Large intestine (tissue), 3 donors: ENCODE data around the gene FAM174C. TPM values are rescaled to one million over a fixed set of nuclear protein-coding genes. Genes with fewer than 3 reads are reported as not detected.

Source experiments
- DNase-seq, 2 donors: peaks; one replicate each; pipeline versions ENCODE4 v3.0.0 to v3.0.0-alpha.2; 2013
- H3K27ac ChIP-seq: one replicate; pipeline ENCODE4 v1.5.1; 2013; ENCODE audit warnings: low read length
- H3K27me3 ChIP-seq: 2 replicates; pipeline ENCODE4 v1.6.1; 2013; ENCODE audit warnings: low read length; ENCODE audit not compliant: control insufficient read depth, insufficient read depth
- H3K36me3 ChIP-seq: 2 replicates; pipeline ENCODE4 v1.6.1; 2013; ENCODE audit warnings: low read length; ENCODE audit not compliant: control insufficient read depth, insufficient read depth
- H3K4me1 ChIP-seq: one replicate; pipeline ENCODE4 v1.6.1; 2013; ENCODE audit warnings: low read length; ENCODE audit not compliant: control insufficient read depth, insufficient read depth
- H3K4me3 ChIP-seq: one replicate; pipeline ENCODE4 v1.5.1; 2013; ENCODE audit warnings: low read length
- H3K9me3 ChIP-seq: one replicate; pipeline ENCODE4 v1.6.1; 2013; ENCODE audit warnings: mild to moderate bottlenecking, low read depth, low read length, moderate library complexity; ENCODE audit not compliant: control insufficient read depth
- WGBS: methylation state at CpG from one replicate; pipeline ENCODE4 v1.1.5; 2013; ENCODE audit warnings: low lambda C conversion rate; ENCODE audit not compliant: insufficient coverage; 5-methylcytosine and 5-hydroxymethylcytosine counted together
- polyA plus RNA-seq: library from polyadenylated mRNA; unstranded; fragments of 120-200 nt; gene quantifications from one replicate; pipeline ENCODE4 v1.2.1, GENCODE V29; 2013

Gene FAM174C
- polyA plus RNA-seq, 1 donor: 37.4 TPM

- DNase-seq: no peak
- WGBS: no CpG with 5 or more reads among the region's 41 CpGs
- Histone ChIP-seq H3K4me3 (no peak overlapping the region), H3K27ac (no peak overlapping the region), H3K27me3 (peaks cover 10% of the 10 kb centered on the region), H3K36me3 (no peaks in the 10 kb centered on the region), H3K4me1 (peaks cover 53% of the 10 kb centered on the region), H3K9me3 (no peaks in the 10 kb centered on the region)
These were observed 13.7 kb downstream of the FAM174C start for GRCh38 chr19:1288833-1289685.

GRCh38 chr19:1289686-1290025 is 14.3 kb downstream of the FAM174C start:
- Histone ChIP-seq H3K27me3 (peaks cover 10% of the 10 kb centered on the region), H3K9me3 (no peaks in the 10 kb centered on the region), H3K4me1 (peaks cover 50% of the 10 kb centered on the region), H3K36me3 (no peaks in the 10 kb centered on the region), H3K4me3 (no peak overlapping the region), H3K27ac (no peak overlapping the region)
- whole genome bisulfite sequencing: no CpG with 5 or more reads among the region's 19 CpGs
- no peak for DNase-seq

- DNase-seq: no peak
- Histone ChIP-seq H3K27ac (peak overlapping the region; percentile 91), H3K36me3 (no peaks in the 10 kb centered on the region), H3K4me1 (peaks cover 49% of the 10 kb centered on the region), H3K9me3 (no peaks in the 10 kb centered on the region), H3K4me3 (peak overlapping the region; percentile 25), H3K27me3 (peaks cover 9% of the 10 kb centered on the region)
- no CpG with 5 or more reads among the region's 24 CpGs for WGBS
These were observed 14.9 kb downstream of the FAM174C start for GRCh38 chr19:1290196-1290702.

GRCh38 chr19:1290703-1291651 is 15.6 kb downstream of the FAM174C start:
- peaks cover 8% of the 10 kb centered on the region for H3K27me3 ChIP-seq
- H3K27ac ChIP-seq: peak overlapping the region; percentile 91
- peak; percentile 91 to 95 for DNase-seq
- peaks cover 47% of the 10 kb centered on the region for H3K4me1 ChIP-seq
- no peaks in the 10 kb centered on the region for H3K9me3 ChIP-seq
- no peaks in the 10 kb centered on the region for H3K36me3 ChIP-seq
- H3K4me3 ChIP-seq: peak overlapping the region; percentile 25
- 33% methylated on average over 3 of the region's 40 CpGs for WGBS

GRCh38 chr19:1291761-1292418 is 16.6 kb downstream of the FAM174C start:
- no CpG with 5 or more reads among the region's 25 CpGs for WGBS
- peak; percentile 60 to 76 for DNase-seq

GRCh38 chr19:1292419-1293151 is 17.3 kb downstream of the FAM174C start:
- DNase-seq: no peak
- Histone ChIP-seq H3K27ac (peak overlapping the region; percentile 91), H3K4me3 (no peak overlapping the region), H3K36me3 (no peaks in the 10 kb centered on the region), H3K9me3 (no peaks in the 10 kb centered on the region), H3K27me3 (no peaks in the 10 kb centered on the region), H3K4me1 (peaks cover 47% of the 10 kb centered on the region)
- no CpG with 5 or more reads among the region's 17 CpGs for WGBS

More at GRCh38 chr19:1291761-1292418, 16.6 kb downstream of the FAM174C start:
- H3K27me3 ChIP-seq: peaks cover 2% of the 10 kb centered on the region
- peak overlapping the region; percentile 15 for H3K4me3 ChIP-seq
- H3K4me1 ChIP-seq: peaks cover 47% of the 10 kb centered on the region
- H3K27ac ChIP-seq: peak overlapping the region; percentile 91
- H3K9me3 ChIP-seq: no peaks in the 10 kb centered on the region
- no peaks in the 10 kb centered on the region for H3K36me3 ChIP-seq

- Histone ChIP-seq H3K9me3 (no peaks in the 10 kb centered on the region), H3K4me1 (peaks cover 47% of the 10 kb centered on the region), H3K36me3 (peaks cover 4% of the 10 kb centered on the region), H3K27me3 (no peaks in the 10 kb centered on the region), H3K27ac (no peak overlapping the region), H3K4me3 (no peak overlapping the region)
- WGBS: no CpG with 5 or more reads among the region's 35 CpGs
- DNase-seq: no peak
These were observed 18.7 kb downstream of the FAM174C start for GRCh38 chr19:1293782-1294604.

- H3K9me3 ChIP-seq: no peaks in the 10 kb centered on the region
- H3K4me1 ChIP-seq: peaks cover 41% of the 10 kb centered on the region
- no peak for DNase-seq
- no peak overlapping the region for H3K4me3 ChIP-seq
- no CpG with 5 or more reads among the region's 14 CpGs for WGBS
- H3K27ac ChIP-seq: no peak overlapping the region
- peaks cover 4% of the 10 kb centered on the region for H3K36me3 ChIP-seq
- H3K27me3 ChIP-seq: no peaks in the 10 kb centered on the region
These were observed 19.4 kb downstream of the FAM174C start for GRCh38 chr19:1294688-1295087.
